Endodermal cell (in vitro differentiated cells): ENCODE data around the gene DDX19B. TPM values are rescaled to one million over a fixed set of nuclear protein-coding genes. Genes with fewer than 3 reads are reported as not detected.

ENCODE experiments used
- DNase-seq: peaks from one replicate; pipeline ENCODE4 v3.0.0-alpha.2; 2017
- H3K27ac ChIP-seq: 2 replicates; pipeline ENCODE4 v1.5.1; 2013; ENCODE audit warnings: mild to moderate bottlenecking, low read depth, low read length, moderate library complexity
- H3K27me3 ChIP-seq: 2 replicates; pipeline ENCODE4 v1.6.1; 2013; ENCODE audit warnings: mild to moderate bottlenecking, low read length, moderate library complexity; ENCODE audit not compliant: insufficient read depth, control insufficient read depth, poor library complexity, severe bottlenecking
- H3K36me3 ChIP-seq: 2 replicates; pipeline ENCODE4 v1.7.0; 2013; ENCODE audit warnings: mild to moderate bottlenecking, low read length, moderate library complexity; ENCODE audit not compliant: control insufficient read depth, insufficient read depth
- H3K4me1 ChIP-seq: one replicate; pipeline ENCODE4 v1.7.0; 2013; ENCODE audit warnings: low read length; ENCODE audit not compliant: control insufficient read depth, insufficient read depth
- H3K4me3 ChIP-seq: 2 replicates; pipeline ENCODE4 v1.5.1; 2013; ENCODE audit warnings: mild to moderate bottlenecking, low read length, moderate library complexity
- H3K9ac ChIP-seq: 2 replicates; pipeline ENCODE4 v1.6.1; 2013; ENCODE audit warnings: mild to moderate bottlenecking, low read length, moderate library complexity; ENCODE audit not compliant: poor library complexity, severe bottlenecking; ENCODE audit errors: extremely low read depth
- H3K9me3 ChIP-seq: 2 replicates; pipeline ENCODE4 v1.6.1; 2013; ENCODE audit warnings: mild to moderate bottlenecking, low read length, moderate library complexity; ENCODE audit not compliant: control insufficient read depth
- H3K27ac Mint-ChIP-seq: 2 replicates; pipeline ENCODE4 v1.8.0; 2020; ENCODE audit warnings: mixed read lengths
- H3K27me3 Mint-ChIP-seq: 2 replicates; pipeline ENCODE4 v1.8.0; 2021; ENCODE audit warnings: mild to moderate bottlenecking, mixed read lengths; ENCODE audit not compliant: insufficient read depth
- H3K36me3 Mint-ChIP-seq: 2 replicates; pipeline ENCODE4 v1.8.0; 2020; ENCODE audit warnings: low read depth, mixed read lengths
- H3K4me1 Mint-ChIP-seq: 2 replicates; pipeline ENCODE4 v1.8.0; 2020; ENCODE audit warnings: mixed read lengths
- H3K4me3 Mint-ChIP-seq: 2 replicates; pipeline ENCODE4 v1.8.0; 2020; ENCODE audit warnings: mild to moderate bottlenecking, moderate library complexity, mixed read lengths
- H3K9me3 Mint-ChIP-seq: 2 replicates; pipeline ENCODE4 v1.8.0; 2020; ENCODE audit warnings: mild to moderate bottlenecking, mixed read lengths
- WGBS, 2 experiments: methylation state at CpG; one replicate each; pipeline versions ENCODE4 v1.1.5 to v1.1.7; 2013; ENCODE audit warnings: missing lambda C conversion rate in 2 of 2, mixed read lengths in 1 of 2; ENCODE audit not compliant: insufficient coverage in 1 of 2, insufficient read length in 1 of 2; 5-methylcytosine and 5-hydroxymethylcytosine counted together
- total RNA-seq, 2 donors: library from RNA; stranded (reverse); fragmentation: NEBNext Ultra II Directional in 1 of 2; extraction: Animal tissue kit (Norgen Biotek cat#: 25700) in 1 of 2; gene quantifications; 2 replicates in 1 of 2; 3 replicates in 1 of 2; pipeline ENCODE4 v1.2.1, GENCODE V29; 2021
- TF ChIP-seq, protein P1 (sequence below): fragments of 200-600 bp; sonication (generic); conservative IDR thresholded peaks from 2 replicates; pipeline ENCODE4 v1.5.0; 2021; ENCODE audit warnings: antibody characterized with exemption, mild to moderate bottlenecking

The DDX19B gene
- total RNA-seq, 2 donors from 2014 or later: 39.2 to 43.5 TPM

DNA sequence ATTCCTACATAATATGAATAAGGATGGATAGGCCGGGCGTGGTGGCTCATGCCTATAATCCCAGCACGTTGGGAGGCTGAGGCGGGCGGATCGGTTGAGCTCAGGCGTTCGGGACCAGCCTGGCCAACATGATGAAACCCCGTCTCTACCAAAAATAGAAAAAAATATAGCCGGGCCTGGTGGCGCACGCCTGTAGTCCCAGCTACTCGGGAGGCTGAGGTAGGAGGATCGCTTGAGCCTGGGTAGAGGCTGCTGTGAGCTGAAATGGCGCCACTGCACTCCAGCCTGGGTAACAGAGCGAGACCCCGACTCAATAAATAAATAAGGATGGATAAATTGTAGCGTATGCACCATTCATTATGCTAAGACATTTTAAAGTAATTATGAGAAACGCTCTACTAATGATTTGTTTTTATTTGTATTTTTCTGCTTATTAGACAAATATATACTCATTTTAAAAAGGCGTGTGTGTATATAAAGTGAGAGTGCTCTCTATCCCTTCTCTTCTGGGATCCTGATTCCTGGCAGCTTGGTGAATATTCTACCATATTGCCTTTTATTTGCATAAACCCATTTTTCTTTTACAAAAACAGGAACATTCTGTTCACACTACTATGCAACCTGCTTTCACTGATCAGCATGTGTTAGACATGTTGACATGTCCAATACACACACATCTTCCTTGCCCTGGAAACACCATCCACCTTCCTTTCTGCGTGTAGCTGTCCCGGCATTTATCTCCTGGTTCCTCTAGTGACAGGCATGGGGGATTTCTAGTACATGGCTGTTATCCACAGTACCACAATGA is 74.1 kb downstream of the DDX19B start:
- H3K27me3 ChIP-seq: no peaks in the 10 kb centered on the region
- Mint-ChIP-seq H3K27me3 (no peaks in the 10 kb centered on the region), H3K36me3 (peaks cover 66% of the 10 kb centered on the region), H3K27ac (peak overlapping the region; percentile 33), H3K4me3 (no peak overlapping the region), H3K9me3 (no peaks in the 10 kb centered on the region), H3K4me1 (peaks cover 3% of the 10 kb centered on the region)
- H3K36me3 ChIP-seq: peaks cover 66% of the 10 kb centered on the region
- DNase-seq: no peak
- H3K27ac ChIP-seq: peak overlapping the region; percentile 32
- no peak overlapping the region for H3K4me3 ChIP-seq
- 88 to 97% methylated on average over 10 to 20 of the region's 22 CpGs for WGBS, 2 experiments
- no peaks in the 10 kb centered on the region for H3K4me1 ChIP-seq
- no peaks in the 10 kb centered on the region for H3K9me3 ChIP-seq
- no peak overlapping the region for H3K9ac ChIP-seq
- TF ChIP-seq, protein P1, sequence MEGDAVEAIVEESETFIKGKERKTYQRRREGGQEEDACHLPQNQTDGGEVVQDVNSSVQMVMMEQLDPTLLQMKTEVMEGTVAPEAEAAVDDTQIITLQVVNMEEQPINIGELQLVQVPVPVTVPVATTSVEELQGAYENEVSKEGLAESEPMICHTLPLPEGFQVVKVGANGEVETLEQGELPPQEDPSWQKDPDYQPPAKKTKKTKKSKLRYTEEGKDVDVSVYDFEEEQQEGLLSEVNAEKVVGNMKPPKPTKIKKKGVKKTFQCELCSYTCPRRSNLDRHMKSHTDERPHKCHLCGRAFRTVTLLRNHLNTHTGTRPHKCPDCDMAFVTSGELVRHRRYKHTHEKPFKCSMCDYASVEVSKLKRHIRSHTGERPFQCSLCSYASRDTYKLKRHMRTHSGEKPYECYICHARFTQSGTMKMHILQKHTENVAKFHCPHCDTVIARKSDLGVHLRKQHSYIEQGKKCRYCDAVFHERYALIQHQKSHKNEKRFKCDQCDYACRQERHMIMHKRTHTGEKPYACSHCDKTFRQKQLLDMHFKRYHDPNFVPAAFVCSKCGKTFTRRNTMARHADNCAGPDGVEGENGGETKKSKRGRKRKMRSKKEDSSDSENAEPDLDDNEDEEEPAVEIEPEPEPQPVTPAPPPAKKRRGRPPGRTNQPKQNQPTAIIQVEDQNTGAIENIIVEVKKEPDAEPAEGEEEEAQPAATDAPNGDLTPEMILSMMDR: no peak

- Histone ChIP-seq H3K36me3 (peaks cover 64% of the 10 kb centered on the region), H3K9me3 (no peaks in the 10 kb centered on the region), H3K27ac (no peak overlapping the region), H3K27me3 (no peaks in the 10 kb centered on the region), H3K4me1 (no peaks in the 10 kb centered on the region), H3K4me3 (no peak overlapping the region), H3K9ac (no peak overlapping the region)
- Mint-ChIP-seq H3K27me3 (no peaks in the 10 kb centered on the region), H3K9me3 (no peaks in the 10 kb centered on the region), H3K27ac (no peak overlapping the region), H3K4me1 (peaks cover 3% of the 10 kb centered on the region), H3K36me3 (peaks cover 63% of the 10 kb centered on the region), H3K4me3 (no peak overlapping the region)
- DNase-seq: no peak
- 89 to 95% methylated on average over 8 of the region's 8 CpGs for WGBS, 2 experiments
- TF ChIP-seq, protein P1: no peak
Observed at GRCh38 chr16:70374213-70374612, 75.2 kb downstream of the DDX19B start.

DNA sequence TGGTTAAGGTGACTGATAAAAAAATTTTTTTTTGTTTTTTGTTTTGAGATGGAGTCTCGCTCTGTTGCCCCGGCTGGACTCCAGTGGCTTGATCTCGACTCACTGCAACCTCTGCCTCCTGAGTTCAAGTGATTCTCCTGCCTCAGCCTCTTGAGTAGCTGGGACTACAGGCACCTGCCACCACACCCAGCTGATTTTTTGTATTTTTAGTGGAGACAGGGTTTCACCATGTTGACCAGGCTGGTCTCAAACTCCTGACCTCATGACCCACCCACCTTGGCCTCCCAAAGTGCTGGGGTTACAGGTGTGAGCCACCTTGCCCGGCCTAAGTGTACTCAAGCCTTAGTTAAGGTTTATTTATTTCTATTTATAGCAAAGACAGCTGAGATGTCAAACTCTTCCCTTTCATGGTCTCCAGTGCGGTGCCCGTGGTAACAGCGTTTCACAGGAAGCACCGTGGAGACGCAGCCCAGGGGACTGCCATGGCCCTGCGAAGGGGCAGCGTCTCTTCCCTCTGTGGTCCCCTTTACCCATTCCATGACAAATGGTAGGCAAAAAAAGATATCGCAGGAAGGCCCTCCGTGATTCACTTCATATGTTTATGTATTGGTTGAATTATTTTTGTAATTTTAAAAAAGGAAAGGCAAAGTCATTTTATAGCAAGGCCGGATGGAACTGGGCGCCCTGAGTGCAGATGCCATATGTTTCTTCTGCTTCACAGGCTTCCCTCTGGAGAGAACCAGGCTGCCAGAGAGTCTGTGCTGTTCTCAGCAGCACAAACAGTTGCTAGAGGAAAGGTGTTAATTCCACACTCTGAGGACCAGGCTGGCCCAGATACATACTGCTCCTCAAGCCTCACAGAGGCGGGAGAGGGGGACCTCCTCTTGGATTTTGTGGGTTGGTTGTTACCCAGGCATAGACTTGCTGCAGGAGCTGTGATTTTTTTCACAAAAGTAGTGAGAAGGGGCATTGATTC is 76.9 kb downstream of the DDX19B start:
- H3K9me3 ChIP-seq: no peaks in the 10 kb centered on the region
- peak overlapping the region; percentile 47 for H3K27ac ChIP-seq
- peaks cover 3% of the 10 kb centered on the region for H3K4me1 Mint-ChIP-seq
- no peaks in the 10 kb centered on the region for H3K9me3 Mint-ChIP-seq
- TF ChIP-seq, protein P1: no peak
- H3K36me3 ChIP-seq: peaks cover 63% of the 10 kb centered on the region
- H3K27me3 ChIP-seq: no peaks in the 10 kb centered on the region
- H3K27ac Mint-ChIP-seq: peak overlapping the region; percentile 88
- no peak overlapping the region for H3K9ac ChIP-seq
- H3K36me3 Mint-ChIP-seq: peaks cover 52% of the 10 kb centered on the region
- DNase-seq: no peak
- no peak overlapping the region for H3K4me3 ChIP-seq
- no peaks in the 10 kb centered on the region for H3K4me1 ChIP-seq
- 96 to 98% methylated on average over 8 to 16 of the region's 16 CpGs for WGBS, 2 experiments
- no peaks in the 10 kb centered on the region for H3K27me3 Mint-ChIP-seq
- no peak overlapping the region for H3K4me3 Mint-ChIP-seq
